ENCODE measurements around the gene ARL13B.
"Not testable (repeated sequence)": the region's sequence is repeated elsewhere in the genome, so short reads cannot be mapped to it uniquely, and the experiment has no call there.

ARL13B gene

DNA sequence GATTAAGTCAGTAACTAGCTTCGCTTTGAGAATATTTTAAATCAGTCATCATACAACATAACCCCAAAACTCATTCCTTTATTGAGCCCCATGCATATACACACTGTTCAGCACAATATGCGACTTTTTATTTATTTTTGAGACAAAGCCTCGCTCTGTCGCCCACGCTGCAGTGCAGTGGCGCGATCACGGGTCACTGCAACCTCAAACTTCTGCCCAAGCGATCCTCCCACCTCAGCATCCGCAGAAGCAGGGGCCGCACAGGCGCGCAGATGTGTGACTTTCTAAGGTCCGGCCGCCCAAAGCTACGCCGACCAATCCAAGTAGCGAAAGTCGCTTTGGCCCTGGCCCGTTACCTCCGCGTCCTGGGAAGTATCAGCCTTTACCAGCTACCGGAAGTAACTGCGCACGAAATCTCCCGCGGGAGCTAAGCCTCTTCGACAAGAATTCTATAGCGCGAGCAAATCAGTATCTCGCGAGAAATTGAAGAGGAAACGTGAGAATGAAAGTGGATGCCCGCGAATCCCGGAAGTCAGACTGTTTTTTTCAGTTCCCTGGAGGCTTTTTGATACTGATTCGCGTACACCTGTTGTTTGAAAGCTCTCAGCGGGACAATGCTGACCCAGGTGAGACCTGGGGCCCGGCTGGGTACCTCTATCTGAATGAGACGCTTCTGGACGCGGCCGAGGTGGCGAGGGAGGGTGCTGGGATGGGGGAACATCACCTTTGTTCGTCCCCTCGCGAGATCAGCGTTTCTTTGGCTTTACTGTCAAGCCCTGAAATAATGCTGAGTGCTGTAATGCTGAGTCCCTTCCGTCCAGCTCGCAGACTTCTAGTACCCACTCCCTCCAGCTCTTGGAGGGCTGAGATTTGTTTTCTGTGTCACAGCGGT, 82.8 kb downstream of the ARL13B start, which contains the start of the genes DHFR2 and NSUN3:
TSS of gene DHFR2 (minus strand) at position 404 of the 892 bp plus-strand sequence. CDS start 1,405 bp downstream, outside the sequence.
TSS of gene NSUN3 (plus strand) at position 549 of the 892 bp plus-strand sequence. CDS start at position 615, 66 bp downstream.
- DNase-seq (ENCODE audit: low read depth in 2 of 3, low spot score in 1 of 3), result peak; percentile 69 to 71 (median 70)

DNA sequence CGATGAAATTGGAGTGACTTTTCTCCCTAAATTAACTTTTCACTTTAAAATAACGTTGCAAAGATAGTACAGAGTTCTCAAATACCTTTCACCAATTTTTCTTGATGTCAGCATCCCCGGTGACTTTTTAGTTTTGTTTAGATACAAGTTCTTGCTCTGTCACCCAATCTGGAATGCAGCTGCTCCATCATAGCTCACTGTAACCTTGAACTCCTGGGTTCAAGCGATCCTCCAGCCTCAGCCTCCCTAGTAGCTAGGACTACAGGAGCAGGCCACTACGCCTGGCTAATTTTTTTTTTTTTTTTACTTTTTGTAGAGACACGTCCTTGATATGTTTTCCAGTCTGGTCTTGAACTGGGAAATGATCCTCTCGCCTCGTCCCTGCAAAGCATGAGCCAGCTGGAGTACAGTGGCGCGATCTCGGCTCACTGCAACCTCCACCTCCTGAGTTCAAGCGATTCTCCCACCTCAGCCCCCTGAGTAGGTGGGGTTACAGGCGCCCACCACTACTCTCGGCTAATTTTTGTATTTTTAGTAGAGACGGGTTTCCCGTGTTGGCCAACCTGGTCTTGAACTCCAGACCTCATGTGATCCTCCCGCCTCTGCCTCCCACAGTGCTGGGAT, 83.7 kb downstream of the ARL13B start:
- DNase-seq (ENCODE audit: low read depth in 2 of 3, low spot score in 1 of 3), result no peak

- no peak for DNase-seq (ENCODE audit: low read depth in 2 of 3, low spot score in 1 of 3)
These were observed 84.4 kb downstream of the ARL13B start for GRCh38 chr3:94064243-94064860.

DNA sequence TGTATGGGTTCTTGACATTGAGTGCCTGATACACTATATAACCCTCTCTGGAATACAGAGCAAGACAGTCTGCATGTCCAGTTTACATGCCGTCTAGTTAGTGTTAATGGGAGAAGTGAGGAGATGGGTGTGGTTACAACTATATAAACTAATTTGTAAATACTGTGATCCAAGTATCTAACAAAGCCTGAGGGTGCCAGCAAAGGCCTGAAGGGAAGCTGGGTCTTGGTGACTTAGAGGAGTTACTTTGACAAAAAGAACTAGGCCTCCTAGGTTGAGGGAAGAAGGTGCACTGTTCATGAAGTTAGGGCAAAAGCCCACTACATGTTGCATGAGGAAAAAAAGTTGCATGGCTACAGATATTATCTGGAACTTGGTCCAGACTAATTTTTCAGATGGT, 85.2 kb downstream of the ARL13B start:
- DNase-seq (ENCODE audit: low read depth in 2 of 3, low spot score in 1 of 3), result no peak

DNA sequence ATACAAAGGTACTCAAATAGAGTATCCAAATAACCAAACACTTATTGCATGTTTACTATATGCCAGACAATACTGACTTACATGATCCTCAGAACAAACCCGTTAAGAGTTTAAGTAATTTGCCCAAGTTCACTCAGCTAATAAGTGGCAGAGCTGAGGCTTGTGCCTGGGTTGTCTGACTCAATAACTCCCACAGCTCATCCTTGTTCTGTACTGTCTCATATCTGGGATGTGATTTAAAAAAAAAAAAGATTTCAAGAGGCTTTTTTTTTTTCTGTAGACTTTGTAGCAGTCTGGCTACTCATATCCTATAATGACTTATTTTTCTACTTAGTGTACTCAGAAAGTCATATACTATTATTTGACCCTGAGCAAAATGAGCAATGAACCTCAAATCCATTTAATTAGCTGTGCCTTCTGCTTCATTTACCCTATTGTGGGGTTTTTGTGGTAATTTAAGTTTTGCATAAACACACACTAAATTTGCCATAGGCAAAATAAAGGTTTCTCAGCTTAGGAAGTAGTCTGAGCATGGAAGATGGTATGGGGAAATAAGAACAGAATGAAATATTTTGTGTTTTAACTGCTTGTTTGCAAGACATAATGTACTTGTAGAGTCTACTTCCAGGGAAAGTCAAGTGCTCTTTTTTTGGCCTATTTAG, 86.0 kb downstream of the ARL13B start:
- no peak for DNase-seq (ENCODE audit: low read depth in 2 of 3, low spot score in 1 of 3)

- DNase-seq (ENCODE audit: low read depth in 2 of 3, low spot score in 1 of 3), result no peak
These were observed 86.8 kb downstream of the ARL13B start for GRCh38 chr3:94066506-94067500.

GRCh38 chr3:94069194-94069813, 89.3 kb downstream of the ARL13B start:
- DNase-seq (ENCODE audit: low read depth in 2 of 3, low spot score in 1 of 3), result no peak

DNA sequence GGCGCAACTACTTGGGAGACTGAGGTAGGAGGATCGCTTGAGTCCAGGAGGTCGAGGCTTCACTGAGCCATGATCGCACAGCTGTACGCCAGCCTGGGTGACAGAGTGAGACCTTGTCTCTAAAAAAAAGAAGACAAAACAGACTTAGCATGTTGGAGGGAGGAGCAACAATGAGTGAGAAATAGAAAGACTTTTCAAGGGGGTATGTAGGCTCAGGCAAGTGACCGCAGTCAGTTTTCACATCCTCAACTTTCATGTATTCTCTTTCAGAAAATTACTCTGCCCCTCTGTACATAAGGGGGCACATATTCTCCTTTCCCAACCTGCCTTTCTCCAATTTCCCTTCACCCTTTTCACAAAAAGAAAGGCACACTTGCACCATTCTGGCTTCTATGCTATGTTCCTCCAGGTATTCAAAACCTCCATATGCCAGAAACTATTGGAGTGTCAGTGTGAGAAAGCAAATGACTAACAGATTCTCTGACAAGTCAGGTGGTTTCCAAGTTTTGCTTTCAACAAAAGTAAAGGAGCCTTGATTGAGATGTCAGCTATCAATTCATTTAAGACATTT, 90.5 kb downstream of the ARL13B start:
- DNase-seq (ENCODE audit: low read depth in 2 of 3, low spot score in 1 of 3), result no peak

DNA sequence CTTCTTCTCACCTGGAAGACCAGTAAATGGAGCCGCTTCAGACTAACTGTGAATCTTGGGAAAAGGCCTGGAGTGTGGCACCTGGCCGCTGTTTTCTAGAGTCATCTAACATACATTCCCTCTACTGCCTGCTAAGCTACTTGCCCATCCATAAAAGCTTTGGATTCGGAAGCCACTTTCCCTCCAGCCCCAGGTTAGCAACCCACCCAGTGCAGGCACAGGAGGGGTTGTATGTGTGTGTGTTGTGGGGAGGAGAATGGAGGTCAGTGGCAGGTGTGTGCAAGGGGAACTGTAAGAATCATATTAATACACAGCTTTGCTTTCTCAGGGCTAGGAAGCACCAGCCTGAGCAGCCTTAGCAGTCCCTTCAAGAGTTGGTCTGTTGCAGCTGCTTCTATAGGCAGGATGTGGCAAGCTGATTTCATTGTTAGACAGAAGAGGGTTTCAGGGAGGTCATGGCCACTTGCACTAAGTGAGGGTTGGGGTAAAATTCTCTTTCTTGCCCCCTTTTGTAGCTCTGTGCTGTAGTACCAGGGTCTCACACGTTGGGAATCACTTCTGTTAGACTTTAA, 91.8 kb downstream of the ARL13B start:
- DNase-seq (ENCODE audit: low read depth in 2 of 3, low spot score in 1 of 3), result no peak

GRCh38 chr3:94076055-94076454, 96.1 kb downstream of the ARL13B start:
- no peak for DNase-seq (ENCODE audit: low read depth in 2 of 3, low spot score in 1 of 3)

GRCh38 chr3:94080552-94080951, 100.6 kb downstream of the ARL13B start:
- not testable (repeated sequence) for DNase-seq (ENCODE audit: low read depth in 2 of 3, low spot score in 1 of 3)

DNA sequence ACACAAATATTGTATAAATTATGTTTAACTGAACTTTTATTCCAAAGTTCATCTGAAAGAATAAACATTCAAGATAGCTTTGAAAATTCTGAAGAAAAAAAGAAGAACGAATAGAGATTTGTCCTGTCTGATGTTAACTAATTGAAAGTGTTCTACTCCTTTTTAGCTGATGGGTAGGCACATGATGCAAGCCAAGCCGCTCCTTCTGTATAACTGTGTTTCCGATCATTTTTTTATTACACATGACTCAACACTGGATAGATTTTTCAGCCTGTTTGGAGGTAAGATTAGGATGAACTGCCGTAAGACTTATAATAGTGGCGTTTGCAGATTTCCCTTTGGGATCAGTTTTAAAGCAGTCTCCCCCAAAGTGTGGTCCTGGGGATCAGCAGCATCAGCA, 101.9 kb downstream of the ARL13B start:
- DNase-seq (ENCODE audit: low read depth in 2 of 3, low spot score in 1 of 3), result no peak

GRCh38 chr3:94082391-94082937, 102.5 kb downstream of the ARL13B start:
- no peak for DNase-seq (ENCODE audit: low read depth in 2 of 3, low spot score in 1 of 3)

DNA sequence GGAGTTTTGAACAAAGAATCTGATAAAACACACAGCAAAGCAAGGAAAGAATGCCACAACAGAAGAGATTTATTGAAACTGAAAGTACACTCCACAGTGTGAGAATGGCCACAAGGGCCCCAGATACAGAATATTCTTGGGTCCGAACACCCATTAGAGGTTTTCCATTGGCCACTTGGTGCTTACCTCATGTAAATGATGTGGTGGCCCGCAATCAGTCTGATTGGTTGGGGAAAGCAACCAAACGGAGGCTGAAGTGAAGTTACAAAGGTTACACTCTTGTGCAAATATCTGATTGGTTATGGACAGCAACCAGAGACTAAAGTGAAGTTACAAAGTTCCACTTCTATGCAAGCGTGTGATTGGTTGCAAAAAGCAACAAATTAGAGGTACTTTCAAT, 103.3 kb downstream of the ARL13B start:
- no peak for DNase-seq (ENCODE audit: low read depth in 2 of 3, low spot score in 1 of 3)

GRCh38 chr3:94089126-94089525, 109.2 kb downstream of the ARL13B start:
- no peak for DNase-seq (ENCODE audit: low read depth in 2 of 3, low spot score in 1 of 3)

DNA sequence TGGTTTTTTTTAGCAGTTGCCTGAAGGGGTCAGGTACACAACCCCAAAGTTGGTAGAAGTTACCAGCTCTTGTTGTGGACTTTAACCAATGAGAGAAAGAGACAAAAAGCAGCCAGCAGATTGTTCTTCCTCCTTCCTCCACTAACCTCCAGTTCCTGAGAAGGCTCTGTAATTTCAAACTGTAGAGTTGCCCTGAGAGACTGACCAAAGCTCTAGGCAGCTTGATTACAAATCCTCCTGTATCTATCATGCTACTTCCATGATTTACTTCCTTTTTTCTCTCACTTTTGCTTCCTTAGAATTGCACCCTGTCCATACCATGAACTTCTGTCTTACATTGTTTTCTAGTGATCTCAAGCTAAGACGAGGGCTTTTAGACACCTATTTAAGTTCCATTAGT, 112.1 kb downstream of the ARL13B start:
- DNase-seq (ENCODE audit: low read depth in 2 of 3, low spot score in 1 of 3), result no peak

GRCh38 chr3:94093151-94093550, 113.2 kb downstream of the ARL13B start:
- no peak for DNase-seq (ENCODE audit: low read depth in 2 of 3, low spot score in 1 of 3)

DNA sequence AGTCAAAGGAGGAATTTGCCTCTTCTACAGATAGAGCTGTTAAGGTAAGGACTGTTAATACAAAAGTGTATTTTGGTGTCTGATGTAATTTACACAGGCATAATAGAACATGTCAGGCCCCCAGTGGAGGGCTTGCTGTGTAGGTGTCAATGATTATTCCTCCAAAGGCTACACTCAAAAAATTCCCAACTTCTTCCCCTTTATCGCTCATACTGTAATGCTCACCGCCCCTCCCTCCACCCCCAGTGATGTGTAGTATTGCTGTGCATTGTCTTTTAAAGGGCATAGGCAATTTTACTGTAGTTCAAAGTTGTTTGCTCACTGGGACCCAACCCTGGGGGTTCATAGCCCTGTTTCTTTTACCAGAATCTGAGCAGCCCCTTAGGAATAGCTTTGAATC, 115.2 kb downstream of the ARL13B start:
- no peak for DNase-seq (ENCODE audit: low read depth in 2 of 3, low spot score in 1 of 3)

- DNase-seq (ENCODE audit: low read depth in 2 of 3, low spot score in 1 of 3), result no peak
These were observed 118.5 kb downstream of the ARL13B start for GRCh38 chr3:94098452-94098851.
